Inferior parietal cortex (tissue), 1 donor: ENCODE results near the gene VSTM5.
"Not testable (repeated sequence)": the region's sequence is repeated elsewhere in the genome, so short reads cannot be mapped to it uniquely, and the experiment has no call there.

Experiments used
- DNase-seq: peaks from one replicate; pipeline ENCODE4 v3.0.0-alpha.2; 2016; ENCODE audit errors: extremely low spot score

Gene VSTM5, protein sequence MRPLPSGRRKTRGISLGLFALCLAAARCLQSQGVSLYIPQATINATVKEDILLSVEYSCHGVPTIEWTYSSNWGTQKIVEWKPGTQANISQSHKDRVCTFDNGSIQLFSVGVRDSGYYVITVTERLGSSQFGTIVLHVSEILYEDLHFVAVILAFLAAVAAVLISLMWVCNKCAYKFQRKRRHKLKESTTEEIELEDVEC

DNA sequence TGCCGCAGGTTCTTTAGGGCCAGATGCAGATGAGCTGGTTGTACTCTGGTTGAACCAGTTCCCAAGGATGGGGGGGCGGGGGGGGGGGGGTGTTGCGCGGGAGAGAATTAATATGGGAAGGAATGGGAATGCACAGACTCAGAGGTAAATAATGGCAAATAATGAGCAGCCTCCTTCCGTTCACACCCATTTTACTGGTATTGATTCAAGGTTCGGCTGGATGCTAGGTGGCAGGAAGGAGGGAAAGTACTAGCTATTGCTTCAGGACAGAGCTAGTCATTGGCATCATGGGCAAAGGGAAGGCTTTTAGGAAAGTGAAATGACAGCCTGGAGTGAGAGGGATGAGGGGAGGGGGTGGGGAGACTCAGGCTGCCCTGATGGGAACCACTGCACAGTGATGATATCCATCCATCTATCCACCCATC is at the start of gene VSTM5:
TSS of gene VSTM5 (minus strand) at position 25 of the 425 bp plus-strand sequence. CDS start 116 bp downstream, outside the sequence.
- DNase-seq: no peak

DNA sequence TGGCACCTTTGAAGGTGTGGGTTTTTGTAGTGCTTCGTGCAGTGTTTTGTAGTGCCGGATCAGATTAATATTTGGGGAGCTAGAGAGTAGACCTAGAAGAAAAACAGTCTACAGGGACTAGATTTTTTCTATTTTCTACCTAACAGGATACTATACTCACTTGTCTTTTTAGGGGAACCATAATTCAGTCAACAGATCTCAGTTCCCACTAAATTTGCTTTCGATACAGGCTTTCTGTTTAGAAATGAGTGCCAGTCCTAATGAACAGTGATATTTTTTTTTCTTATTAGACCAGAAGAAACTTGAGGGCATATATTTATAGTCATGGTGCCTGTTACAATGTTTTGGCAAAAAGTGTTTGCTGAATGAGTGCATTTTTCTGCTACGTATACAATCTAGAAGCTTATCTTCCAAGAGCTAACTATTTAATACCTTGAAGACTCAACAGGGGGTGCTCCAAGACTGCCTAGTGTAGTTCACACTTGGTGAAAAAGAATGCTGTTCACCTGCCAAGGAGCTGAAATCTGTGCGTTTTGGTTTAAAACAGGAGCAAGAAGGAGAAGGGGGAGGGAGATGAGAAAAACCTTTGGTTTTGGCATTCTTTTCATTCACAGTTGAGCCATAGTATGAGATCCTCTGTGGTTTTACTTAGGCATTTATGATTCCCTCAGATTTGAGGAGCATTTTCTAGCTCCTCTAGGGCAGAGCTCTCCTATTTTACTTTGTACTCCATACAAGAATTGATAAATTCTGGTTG is 44.9 kb upstream of the VSTM5 start:
- DNase-seq: peak; percentile 78

DNA sequence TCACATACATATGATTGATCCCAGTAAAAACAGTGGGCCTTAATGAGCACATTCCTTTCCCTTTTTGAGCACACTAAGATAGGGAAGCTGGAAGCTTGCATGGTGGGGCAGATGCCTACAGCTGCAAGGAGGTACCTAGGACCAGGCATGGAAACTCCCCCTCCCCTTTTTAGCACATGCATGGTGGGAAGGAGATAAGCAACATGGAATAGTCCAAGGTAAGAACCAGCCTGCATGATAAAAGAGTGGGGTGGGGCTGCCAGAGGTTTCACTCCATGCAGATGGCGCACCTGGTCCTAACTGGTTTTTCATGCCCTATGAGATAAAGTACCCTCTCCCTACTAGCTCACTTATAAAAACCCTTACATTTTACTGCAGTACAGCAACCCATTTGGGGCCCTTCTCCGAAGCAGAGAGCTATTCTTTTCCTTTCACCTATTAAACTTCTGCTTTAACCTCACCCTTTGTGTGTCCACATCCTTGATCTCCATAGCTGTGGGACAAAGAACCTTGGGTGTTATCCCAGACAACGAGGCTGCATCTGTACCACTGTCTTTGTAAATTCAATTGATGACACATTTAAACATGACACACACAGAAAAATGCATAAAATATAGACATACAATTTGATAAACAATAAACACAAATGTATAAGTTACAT is 40.1 kb upstream of the VSTM5 start:
- no peak for DNase-seq

DNA sequence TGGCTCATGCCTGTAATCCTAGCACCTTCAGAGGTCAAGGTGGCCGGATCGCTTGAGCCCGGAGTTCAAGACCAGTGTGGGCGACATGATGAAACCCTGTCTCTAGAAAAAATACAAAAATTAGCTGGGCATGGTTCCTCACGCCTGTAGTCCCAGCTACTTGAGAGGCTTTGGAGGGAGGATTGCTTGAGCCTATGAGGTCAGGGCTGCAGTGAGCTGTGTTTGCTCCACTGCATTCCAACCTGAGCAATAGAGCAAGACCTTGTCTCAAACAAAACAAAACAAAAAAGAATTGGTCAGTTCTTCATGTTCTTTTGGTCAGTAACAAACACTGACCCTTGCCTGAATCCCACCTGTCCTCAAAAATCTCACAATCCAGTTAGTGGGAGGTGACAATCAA is 36.7 kb upstream of the VSTM5 start:
- DNase-seq: no peak

DNA sequence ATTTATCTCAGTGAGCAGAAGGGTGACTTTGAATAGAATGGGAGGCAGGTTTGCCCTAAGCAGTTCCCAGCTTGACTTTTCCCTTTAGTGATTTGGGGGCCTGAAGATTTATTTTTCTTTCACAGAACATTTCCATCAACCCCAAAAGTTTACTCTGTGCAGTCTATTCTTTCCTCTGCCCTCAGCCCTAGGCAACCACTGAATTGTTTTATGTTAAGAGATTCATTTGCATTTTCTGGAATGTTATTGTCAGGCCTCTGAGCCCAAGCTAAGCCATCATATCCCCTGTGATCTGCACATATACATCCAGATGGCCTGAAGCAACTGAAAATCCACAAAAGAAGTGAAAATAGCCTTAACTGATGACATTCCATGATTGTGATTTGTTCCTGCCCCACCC is 28.7 kb upstream of the VSTM5 start:
- DNase-seq: not testable (repeated sequence)

DNA sequence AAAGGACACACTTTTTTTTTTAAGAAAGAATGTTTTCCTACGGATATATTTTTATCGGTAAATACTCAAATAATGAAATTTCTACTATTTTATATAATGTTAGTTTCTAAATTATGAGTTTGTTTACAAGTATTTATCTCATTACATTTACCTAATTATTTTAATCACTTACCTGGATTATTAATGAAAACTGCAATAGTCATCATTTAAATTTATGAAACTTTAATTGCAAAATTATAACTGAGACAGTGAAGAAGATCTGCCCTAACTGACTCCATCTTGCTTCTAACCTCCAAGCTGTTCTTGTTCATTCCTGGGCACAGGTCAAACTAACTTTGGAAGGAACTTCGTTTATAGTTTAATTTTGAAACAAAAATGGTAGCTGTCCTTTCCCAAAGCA is 25.2 kb upstream of the VSTM5 start:
- DNase-seq: no peak

DNA sequence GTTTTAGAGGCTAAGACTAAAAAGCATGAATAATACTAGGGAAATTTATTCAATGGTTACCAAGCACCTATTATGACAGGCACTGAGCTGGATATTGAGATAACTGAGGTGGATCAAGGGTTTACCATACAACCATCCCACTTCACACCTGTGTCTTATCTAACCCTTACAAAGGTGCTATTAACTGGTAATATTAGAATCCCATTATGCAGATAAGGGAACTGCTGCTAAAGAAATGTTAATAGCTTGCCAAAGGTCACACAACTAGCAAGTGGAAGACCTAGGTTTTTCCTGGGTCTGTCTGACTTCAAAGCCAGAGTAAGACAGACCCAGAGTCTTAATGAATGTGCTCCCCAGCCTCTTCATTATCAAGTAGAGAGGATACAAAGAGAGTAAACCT is 21.1 kb upstream of the VSTM5 start:
- no peak for DNase-seq

DNA sequence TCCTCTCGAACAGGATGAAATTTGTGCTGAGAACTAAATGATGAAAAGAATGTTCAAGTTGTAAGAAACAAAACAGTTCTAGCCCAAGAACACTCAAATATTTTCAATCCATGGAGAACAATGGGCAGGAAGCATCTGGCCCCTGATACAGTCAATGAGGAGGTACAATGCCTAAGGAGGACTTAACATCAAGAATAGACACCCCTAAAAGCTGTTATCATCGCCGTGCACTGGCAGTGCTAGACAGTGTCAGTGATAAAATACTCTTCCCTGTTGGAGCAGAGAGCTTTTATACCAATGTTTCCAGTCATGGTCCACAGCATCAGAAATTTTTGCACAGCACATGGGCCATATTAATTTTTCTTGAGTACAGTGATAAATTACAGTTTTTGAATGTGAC is 20.2 kb upstream of the VSTM5 start:
- DNase-seq: no peak

DNA sequence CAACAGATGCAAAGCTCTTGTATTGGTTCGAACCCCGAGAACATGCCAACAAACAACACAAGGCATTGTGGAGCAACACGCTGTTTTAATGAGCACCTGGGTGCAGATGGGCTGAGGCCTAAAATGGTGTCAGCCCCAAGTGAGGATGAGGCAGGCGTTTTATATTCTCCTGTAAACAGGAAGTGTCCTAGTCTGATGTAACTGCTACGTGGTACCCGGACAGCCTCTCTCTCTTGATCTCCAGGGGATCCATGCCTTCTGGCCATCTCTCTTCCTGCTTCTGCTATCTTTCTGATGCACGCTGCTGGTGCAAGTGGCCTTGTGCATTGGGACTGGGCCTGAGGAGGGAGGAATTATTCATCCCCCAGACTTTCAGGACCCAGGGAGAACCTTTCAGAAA is 19.4 kb upstream of the VSTM5 start:
- no peak for DNase-seq

DNA sequence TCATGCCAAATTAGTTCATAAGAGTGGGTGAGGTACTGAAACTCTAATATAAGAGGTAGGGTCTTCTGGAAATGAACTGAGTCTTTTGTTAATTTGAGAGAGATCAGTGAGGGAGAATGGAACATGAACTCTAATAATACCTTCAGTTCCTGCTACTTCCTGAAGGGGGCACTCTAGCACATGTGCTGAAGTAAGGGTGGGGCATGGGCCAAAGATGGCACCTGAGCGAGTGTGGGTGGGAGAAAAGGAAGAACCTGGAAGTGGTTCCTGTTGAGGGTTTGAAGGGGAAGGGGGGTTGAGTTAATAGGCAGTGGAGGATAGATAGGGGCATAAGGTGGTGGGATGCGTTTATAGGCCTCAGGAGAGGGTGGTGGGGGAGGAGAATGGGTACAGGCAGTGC is 18.0 kb upstream of the VSTM5 start:
- not testable (repeated sequence) for DNase-seq

DNA sequence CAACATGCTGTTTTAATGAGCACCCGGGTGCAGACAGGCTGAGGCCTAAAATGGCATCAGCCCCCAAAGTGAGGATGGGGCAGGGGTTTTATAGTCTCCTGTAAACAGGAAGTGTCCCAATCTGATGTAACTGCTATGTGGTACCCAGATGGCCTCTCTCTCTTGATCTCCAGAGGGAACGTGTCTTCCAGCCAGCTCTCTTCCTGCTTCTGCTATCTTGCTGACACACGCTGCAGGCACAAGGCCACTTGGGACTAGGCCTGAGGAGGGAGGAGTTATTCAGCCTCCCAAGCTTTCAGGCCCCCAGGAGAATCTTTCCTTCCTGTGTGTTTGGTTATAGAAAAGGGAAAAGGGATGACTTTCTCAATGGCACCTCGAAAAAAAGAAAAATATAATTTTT is 11.4 kb upstream of the VSTM5 start:
- no peak for DNase-seq

DNA sequence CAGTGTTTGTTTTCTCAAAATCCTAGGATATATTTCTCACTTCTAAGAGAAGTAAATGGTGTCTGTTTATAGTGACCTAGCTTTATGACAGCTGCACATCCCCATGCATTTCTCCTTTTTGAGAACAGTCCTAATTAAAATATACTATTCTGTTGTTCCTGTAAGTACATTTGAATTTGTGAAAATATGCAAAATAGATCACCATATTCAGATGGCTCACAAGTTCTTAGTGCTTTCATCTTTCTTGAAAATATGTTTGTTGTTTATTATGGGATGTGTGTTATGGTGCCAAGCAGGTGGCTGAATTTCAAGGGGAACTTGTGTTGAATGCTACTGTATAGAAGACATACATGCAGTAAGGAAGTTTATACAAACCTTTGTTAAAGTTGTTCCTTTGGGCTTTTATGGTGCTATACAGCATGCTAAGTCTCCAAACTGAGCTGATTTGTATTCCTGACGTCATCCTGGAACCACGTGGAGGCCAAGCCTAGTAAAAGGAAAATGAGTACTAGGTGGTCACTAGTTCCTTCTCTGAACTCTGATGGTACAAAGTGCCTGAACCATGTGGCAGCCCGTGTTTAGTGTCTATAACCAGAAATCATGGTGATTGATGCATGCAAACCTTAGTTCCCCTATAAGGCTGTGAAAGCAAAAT is 7.8 kb upstream of the VSTM5 start:
- peak; percentile 4 for DNase-seq

DNA sequence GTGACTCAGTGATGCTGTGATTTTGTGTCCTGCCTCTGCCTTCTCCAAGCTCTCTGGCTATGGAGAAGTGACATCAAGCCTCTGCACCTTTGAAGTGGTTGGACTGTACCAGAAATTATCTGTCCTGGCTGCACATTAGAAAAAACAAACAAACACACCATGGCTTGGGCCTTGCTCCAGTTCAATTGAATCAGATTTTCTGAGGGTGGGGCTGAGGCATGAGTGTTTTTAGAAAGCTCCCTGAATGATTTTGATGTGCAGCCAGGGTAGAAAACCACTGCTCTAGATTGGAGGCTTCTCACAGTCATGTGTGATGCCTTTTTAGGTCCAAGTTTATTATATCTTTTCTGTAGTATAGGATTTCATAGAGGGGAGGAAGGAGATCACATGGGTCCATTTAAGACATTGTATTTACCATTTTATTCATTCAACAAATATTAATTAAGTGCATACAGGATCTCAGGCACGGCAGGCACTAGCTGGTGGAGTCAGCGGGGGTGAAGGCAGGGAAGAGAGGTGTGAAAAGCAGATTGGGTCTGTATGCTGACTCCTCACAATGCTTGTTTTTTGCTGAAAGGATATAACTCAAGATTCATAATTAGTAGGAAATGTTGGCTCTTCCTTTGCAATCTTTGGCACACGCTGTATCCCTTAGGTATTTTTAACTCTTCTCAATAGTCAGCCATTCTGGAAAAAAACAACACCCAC is 7.1 kb upstream of the VSTM5 start:
- DNase-seq: peak; percentile 29

DNA sequence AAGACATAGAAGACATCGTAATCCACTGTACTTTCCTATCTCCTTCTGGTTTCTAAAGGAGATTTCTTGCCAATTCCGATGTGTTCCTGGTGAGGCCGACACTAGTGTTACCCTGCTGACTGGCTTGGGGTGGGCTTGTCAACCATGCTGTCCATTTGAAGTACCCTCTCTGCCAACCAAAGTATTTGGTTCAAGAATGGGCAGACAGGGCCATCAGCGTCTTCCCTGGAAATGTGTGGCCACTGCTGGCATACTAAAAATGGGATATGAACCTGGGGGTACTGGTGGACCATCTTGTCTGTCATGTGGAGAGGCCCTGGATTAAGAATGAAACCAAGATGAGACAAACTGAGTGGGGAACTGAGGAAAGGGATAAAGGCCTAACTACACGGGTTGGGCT is 1.8 kb upstream of the VSTM5 start:
- no peak for DNase-seq

DNA sequence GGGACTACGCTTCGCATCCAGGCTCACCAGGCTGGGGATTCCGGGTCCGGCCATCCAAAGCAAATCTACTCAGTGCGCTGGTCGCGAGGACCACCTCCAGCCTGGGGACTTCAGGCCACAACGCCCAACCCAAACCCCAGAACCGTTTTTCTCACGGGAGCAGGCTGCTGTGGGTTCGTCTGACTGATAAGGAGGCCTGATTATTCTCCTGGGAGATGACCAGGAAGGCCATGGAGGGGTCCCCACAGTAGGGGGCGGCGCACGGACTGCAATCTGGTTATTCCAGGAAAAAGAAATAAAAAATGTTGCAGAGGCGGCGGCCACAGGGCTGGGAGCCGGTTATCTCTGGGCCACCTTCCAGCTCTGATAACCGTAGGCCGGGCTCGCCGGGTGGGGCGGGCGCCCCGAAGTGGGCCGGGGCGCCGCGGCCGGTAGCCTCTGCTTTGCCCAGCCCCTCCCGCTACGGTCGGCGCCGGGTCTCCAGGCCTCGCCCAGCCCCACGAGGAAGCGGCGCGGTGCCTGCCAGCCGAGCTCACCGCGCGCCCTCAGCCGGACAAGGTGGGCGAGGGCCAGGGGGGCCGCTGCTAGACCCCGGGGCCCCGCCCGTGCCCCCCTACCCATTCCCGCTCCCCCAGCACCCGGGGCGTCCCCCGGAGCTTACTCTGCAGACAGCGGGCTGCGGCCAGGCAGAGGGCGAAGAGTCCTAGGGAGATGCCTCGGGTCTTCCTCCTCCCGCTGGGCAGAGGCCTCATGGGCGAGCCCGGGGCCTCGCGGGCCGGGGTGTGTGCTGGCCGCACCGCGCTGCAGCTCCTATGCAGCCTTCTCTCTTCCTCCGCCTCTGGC is 446 bp downstream of the VSTM5 start:
- no peak for DNase-seq

DNA sequence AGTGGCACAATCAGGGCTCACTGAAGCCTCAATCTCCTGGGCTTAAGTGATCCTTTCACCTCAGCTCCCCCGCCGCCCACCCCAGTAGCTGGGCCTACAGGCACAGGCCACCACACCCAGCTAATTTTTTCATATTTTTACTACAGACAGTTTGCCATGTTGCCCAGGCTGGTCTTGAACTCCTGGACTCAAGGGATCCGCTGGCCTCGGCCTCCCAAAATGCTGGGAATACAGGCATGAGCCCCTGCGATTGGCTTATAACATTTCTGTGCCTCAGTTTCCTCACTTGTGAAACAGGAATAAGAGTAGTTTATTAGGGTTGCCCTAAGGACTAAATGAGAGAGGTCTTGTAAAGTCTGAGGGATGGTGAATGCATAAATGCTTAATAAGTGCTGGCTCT is 1.2 kb downstream of the VSTM5 start:
- DNase-seq: no peak

DNA sequence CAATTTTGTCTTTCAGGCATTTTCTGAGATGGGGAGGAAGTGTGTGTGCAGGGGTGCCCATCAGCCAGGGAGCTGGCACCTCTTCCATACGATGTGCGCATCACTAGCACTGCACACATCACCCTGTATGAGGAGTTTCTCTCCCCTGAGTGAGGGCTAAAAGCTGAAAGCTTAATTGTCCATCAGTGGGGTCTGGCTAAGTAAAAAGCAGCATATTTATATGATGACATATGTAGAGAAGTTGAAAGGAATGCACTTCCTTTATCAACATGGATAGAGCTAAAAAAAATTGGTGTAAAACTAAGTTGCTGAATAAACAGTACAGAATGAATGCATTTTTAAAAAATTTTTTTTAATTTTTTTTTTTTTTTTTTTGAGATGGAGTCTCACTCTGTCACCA is 4.0 kb downstream of the VSTM5 start:
- no peak for DNase-seq

DNA sequence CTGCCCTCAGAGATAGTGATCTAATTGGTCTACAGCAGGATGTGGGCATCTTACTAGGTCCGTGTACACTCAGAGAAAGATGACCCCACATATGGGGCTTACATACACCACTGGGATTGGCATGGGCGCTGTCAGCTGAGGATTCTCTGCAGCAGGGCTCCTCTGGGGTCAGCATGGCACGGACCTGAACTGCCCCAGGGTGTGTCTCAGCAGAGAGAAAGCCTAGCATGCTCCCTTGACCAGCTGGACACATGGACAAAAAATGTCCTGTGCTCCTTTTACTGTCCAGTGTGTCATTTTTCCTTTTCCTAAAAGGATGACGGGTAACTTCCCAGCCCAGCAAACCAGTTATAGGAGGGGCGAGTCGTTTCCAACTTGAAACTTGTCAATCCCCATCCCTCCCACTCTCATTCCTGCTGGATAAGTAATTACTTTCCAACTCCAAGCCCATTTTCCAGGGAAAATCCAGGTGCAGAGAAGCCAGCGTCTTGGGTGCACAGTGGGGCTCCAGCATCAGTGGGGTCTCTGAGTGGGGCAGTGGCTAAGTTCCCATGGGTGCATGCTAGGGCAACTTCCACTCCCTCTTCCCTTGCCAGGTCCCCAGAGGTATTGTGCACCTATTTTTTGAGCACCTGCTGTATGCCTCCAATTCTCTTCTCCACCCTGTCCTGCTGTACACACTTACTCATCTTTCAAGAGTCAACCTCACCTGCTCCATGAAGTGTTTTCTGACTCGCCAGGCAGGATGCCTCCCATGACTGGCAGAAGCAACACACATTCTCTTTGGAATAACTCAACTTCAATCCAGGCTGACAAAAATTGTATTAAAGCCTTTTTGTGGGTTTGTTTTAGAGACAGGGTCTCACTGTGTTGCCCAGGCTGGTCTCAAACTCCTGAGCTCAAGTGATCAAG is 5.0 kb downstream of the VSTM5 start:
- DNase-seq: no peak

DNA sequence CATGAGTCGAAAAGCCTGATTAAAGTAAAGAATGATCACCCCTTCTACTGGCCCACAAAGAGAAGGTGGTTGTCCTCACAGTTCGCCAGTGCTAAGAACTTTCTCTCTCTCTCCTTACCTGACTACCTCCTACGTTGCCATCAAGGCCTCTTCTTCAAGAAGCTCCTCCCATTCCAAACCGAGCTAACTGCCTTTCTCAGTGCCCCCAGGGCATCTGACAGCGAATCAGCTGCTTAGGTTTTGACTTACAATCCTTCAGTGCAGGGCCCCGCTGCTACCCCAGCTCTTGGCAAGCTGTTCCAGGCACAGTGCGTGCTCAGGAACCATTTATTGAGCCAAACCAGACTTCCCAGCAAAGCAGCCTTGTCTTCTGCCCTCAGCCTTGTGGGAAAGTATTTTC is 5.8 kb downstream of the VSTM5 start:
- no peak for DNase-seq

DNA sequence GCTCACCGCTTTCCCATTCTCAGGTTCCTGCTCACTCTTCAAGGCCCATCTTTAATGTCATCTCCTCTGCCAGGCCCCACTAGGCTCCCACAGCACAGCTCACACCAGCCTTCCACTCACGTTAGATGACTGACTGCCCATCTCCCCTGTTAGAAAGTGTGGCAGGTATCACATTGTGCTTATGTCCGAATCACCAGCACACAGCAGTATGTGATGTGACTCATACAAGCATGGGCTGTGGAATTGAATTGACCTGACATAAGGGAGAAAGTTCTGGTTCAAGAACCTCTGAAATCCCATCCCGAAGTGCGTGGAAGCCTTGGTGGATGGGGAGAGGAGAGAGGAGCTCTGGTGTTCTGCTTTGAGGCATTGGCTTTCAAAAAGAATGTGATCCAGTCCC is 6.5 kb downstream of the VSTM5 start:
- no peak for DNase-seq
